Inflammatory macrophage treated with lipopolysaccharide for 4 hours (primary cell): ENCODE data around the gene THTPA.
A peak's percentile ranks its signal among the peaks of the same experiment; 100 is the strongest.
"Not testable (repeated sequence)": the region's sequence is repeated elsewhere in the genome, so short reads cannot be mapped to it uniquely, and the experiment has no call there.

Experiments
- DNase-seq: peaks from one replicate; pipeline ENCODE4 v3.0.0-alpha.2; 2020

The THTPA gene

GRCh38 chr14:23533652-23534435, 22.2 kb upstream of the THTPA start:
- DNase-seq: no peak

GRCh38 chr14:23535943-23536342, 20.1 kb upstream of the THTPA start:
- DNase-seq: no peak

- DNase-seq: no peak
These were observed 19.6 kb upstream of the THTPA start for GRCh38 chr14:23536494-23536893.

GRCh38 chr14:23536906-23537305, 19.2 kb upstream of the THTPA start:
- not testable (repeated sequence) for DNase-seq

- no peak for DNase-seq
These were observed 18.6 kb upstream of the THTPA start for GRCh38 chr14:23537351-23538049.

- DNase-seq: no peak
These were observed 17.9 kb upstream of the THTPA start for GRCh38 chr14:23538050-23538718.

- no peak for DNase-seq
These were observed 17.3 kb upstream of the THTPA start for GRCh38 chr14:23538785-23539184.

- peak; percentile 34 for DNase-seq
These were observed 16.6 kb upstream of the THTPA start for GRCh38 chr14:23539248-23540140.

- DNase-seq: no peak
These were observed 16.0 kb upstream of the THTPA start for GRCh38 chr14:23540141-23540469.

GRCh38 chr14:23542261-23542660, 13.8 kb upstream of the THTPA start:
- no peak for DNase-seq

GRCh38 chr14:23543403-23543802, 12.7 kb upstream of the THTPA start:
- no peak for DNase-seq

GRCh38 chr14:23544511-23545447, 11.3 kb upstream of the THTPA start:
- DNase-seq: peak; percentile 20

- no peak for DNase-seq
These were observed 10.2 kb upstream of the THTPA start for GRCh38 chr14:23545740-23546365.

- DNase-seq: no peak
These were observed 9.5 kb upstream of the THTPA start for GRCh38 chr14:23546450-23547035.

GRCh38 chr14:23547924-23548323, 8.1 kb upstream of the THTPA start:
- no peak for DNase-seq

GRCh38 chr14:23548351-23549318, 7.4 kb upstream of the THTPA start:
- DNase-seq: peak; percentile 49

GRCh38 chr14:23550131-23550811, 5.8 kb upstream of the THTPA start:
- DNase-seq: no peak

- DNase-seq: no peak
These were observed 5.2 kb upstream of the THTPA start for GRCh38 chr14:23550812-23551265.
